HCT116 (cell line): ENCODE measurements around the gene SZRD1. TPM values are rescaled to one million over a fixed set of nuclear protein-coding genes. Genes with fewer than 3 reads are reported as not detected.

ENCODE experiments used
- ATAC-seq: fragments of 200-7000 bp; cut with Tn5 transposase; 2 replicates; pipeline ENCODE4 v1.9.1; 2020; ENCODE audit warnings: mild to moderate bottlenecking, moderate library complexity
- BruUV-seq: library from RNA; stranded (reverse); fragments of 400-500 nt; replicated peaks from 2 replicates; lab custom pipeline; 2021; lab: Mats Ljungman, UMichigan
- CTCF ChIA-PET: fragments of 300-600 bp; sonication (Branson Sonifier 250); formaldehyde crosslinking; loops from one replicate; lab custom pipeline; 2021; ENCODE audit warnings: antibody characterized with exemption; lab: Charles Lee
- POLR2A ChIA-PET: fragments of 300-600, 350-600 bp; sonication (Branson Sonifier 250); formaldehyde crosslinking; loops from one replicate; lab custom pipeline; 2021; ENCODE audit warnings: antibody characterized with exemption; lab: Charles Lee
- RAD21 ChIA-PET, 2 experiments: fragments of 300-600 bp; sonication (Branson Sonifier 250); formaldehyde crosslinking; loops; one replicate each; lab custom pipeline; 2023; ENCODE audit warnings: low total read pairs in 2 of 2; ENCODE audit not compliant: uncharacterized antibody in 2 of 2, unreplicated experiment in 2 of 2, low non-redundant PET in 1 of 2; lab: Charles Lee
- DNase-seq: peaks from one replicate; pipeline ENCODE4 v3.0.0-alpha.2; 2010; ENCODE audit warnings: low read depth, low spot score
- H2AFZ ChIP-seq: fragments of 200-600 bp; shearing (Covaris generic), sonication (generic); 2 replicates; pipeline ENCODE4 v1.6.1; 2017; ENCODE audit warnings: low read depth, mixed run types, mixed read lengths, antibody characterized with exemption, low read length; ENCODE audit not compliant: poor library complexity, severe bottlenecking
- H3K27ac ChIP-seq: 2 replicates; pipeline ENCODE4 v1.5.1; 2012; ENCODE audit warnings: low read depth, low read length
- H3K27me3 ChIP-seq: fragments of 200-600 bp; sonication (generic); 2 replicates; pipeline ENCODE4 v1.6.1; 2016; ENCODE audit warnings: mixed run types, low read length, mixed read lengths; ENCODE audit not compliant: insufficient read depth
- H3K36me3 ChIP-seq, 2 experiments: fragments of 200-500 bp in 1 of 2; fragments of 200-600 bp in 1 of 2; sonication (Bioruptor generic) in 1 of 2; sonication (generic) in 1 of 2; 2 replicates each; pipeline versions ENCODE4 v1.5.1 to v1.6.1; 2014 to 2016; ENCODE audit warnings: low read length in 2 of 2, inconsistent platforms in 1 of 2, mixed read lengths in 1 of 2, mixed run types in 1 of 2; ENCODE audit not compliant: insufficient read depth in 2 of 2, control insufficient read depth in 1 of 2
- H3K4me1 ChIP-seq, 2 experiments: fragments of 200-600 bp in 1 of 2; sonication (generic) in 1 of 2; 2 replicates each; pipeline versions ENCODE4 v1.5.1 to v1.6.1; 2012 to 2017; ENCODE audit warnings: low read length in 2 of 2, inconsistent platforms in 1 of 2, mild to moderate bottlenecking in 1 of 2, mixed read lengths in 1 of 2, mixed run types in 1 of 2, moderate library complexity in 1 of 2; ENCODE audit not compliant: insufficient read depth in 2 of 2, control insufficient read depth in 1 of 2
- H3K4me2 ChIP-seq: fragments of 200-600 bp; sonication (generic); 2 replicates; pipeline ENCODE4 v1.6.1; 2017; ENCODE audit warnings: mixed run types, low read length, mixed read lengths
- H3K4me3 ChIP-seq, 2 experiments: fragments of 200-600 bp in 1 of 2; sonication (generic) in 1 of 2; replicated peaks in 1 of 2; 2 replicates each; pipeline ENCODE4 v1.5.1; 2011 to 2016; ENCODE audit warnings: low read length in 2 of 2, control low read depth in 1 of 2, low read depth in 1 of 2, mild to moderate bottlenecking in 1 of 2, mixed read lengths in 1 of 2, mixed run types in 1 of 2
- H3K79me2 ChIP-seq: fragments of 200-600 bp; sonication (generic); 2 replicates; pipeline ENCODE4 v1.6.1; 2017; ENCODE audit warnings: mild to moderate bottlenecking, mixed run types, low read length, moderate library complexity, mixed read lengths; ENCODE audit not compliant: insufficient read depth
- H3K9ac ChIP-seq: fragments of 200-600 bp; sonication (generic); 2 replicates; pipeline ENCODE4 v1.6.1; 2016; ENCODE audit warnings: low read length, mixed read lengths
- H3K9me2 ChIP-seq: fragments of 200-600 bp; sonication (generic), shearing (Covaris generic); 2 replicates; pipeline ENCODE4 v1.6.1; 2017; ENCODE audit warnings: mixed run types, mild to moderate bottlenecking, moderate library complexity; ENCODE audit not compliant: insufficient read depth
- H3K9me3 ChIP-seq, 2 experiments: fragments of 200-500 bp in 1 of 2; fragments of 200-600 bp in 1 of 2; sonication (Bioruptor generic) in 1 of 2; sonication (generic) in 1 of 2; 2 replicates each; pipeline ENCODE4 v1.6.1; 2014 to 2017; ENCODE audit warnings: low read length in 2 of 2, mixed read lengths in 2 of 2, inconsistent platforms in 1 of 2, low read depth in 1 of 2, mild to moderate bottlenecking in 1 of 2, mixed run types in 1 of 2, moderate library complexity in 1 of 2; ENCODE audit not compliant: control insufficient read depth in 1 of 2, insufficient read depth in 1 of 2
- H4K20me1 ChIP-seq: fragments of 200-600 bp; sonication (generic), shearing (Covaris generic); 2 replicates; pipeline ENCODE4 v1.6.1; 2017; ENCODE audit warnings: mixed run types, mild to moderate bottlenecking, moderate library complexity; ENCODE audit not compliant: insufficient read depth
- SIN3A ChIP-seq: IDR thresholded peaks from 2 replicates; pipeline ENCODE4 v1.6.1; 2012; ENCODE audit warnings: low read depth
- SRF ChIP-seq: IDR thresholded peaks from 2 replicates; pipeline ENCODE4 v1.6.1; 2012; ENCODE audit warnings: low read depth
- TCF7L2 ChIP-seq: IDR thresholded peaks from 2 replicates; pipeline ENCODE4 v1.7.0; 2011; ENCODE audit warnings: borderline replicate concordance, inconsistent platforms; ENCODE audit not compliant: insufficient read depth, insufficient read length; ENCODE audit errors: extremely low read depth
- intact Hi-C: fragments of 100-400 bp; cut with micrococcal nuclease; formaldehyde crosslinking; loops from 2 replicates; pipeline ENCODE4 v1.10.0; 2022
- total RNA-seq: library from RNA; stranded (reverse); gene quantifications from one replicate; pipeline ENCODE4 v1.2.1, GENCODE V29; 2021; ENCODE audit not compliant: unreplicated experiment
- TF ChIP-seq, protein P1 (sequence below): IDR thresholded peaks from 2 replicates; pipeline ENCODE4 v1.6.1; 2011; ENCODE audit warnings: mild to moderate bottlenecking, low read length, moderate library complexity; ENCODE audit not compliant: insufficient replicate concordance; ENCODE audit errors: extremely low read depth

Gene SZRD1
- total RNA-seq, 1 experiment from 2014 or later, result 141 TPM

DNA sequence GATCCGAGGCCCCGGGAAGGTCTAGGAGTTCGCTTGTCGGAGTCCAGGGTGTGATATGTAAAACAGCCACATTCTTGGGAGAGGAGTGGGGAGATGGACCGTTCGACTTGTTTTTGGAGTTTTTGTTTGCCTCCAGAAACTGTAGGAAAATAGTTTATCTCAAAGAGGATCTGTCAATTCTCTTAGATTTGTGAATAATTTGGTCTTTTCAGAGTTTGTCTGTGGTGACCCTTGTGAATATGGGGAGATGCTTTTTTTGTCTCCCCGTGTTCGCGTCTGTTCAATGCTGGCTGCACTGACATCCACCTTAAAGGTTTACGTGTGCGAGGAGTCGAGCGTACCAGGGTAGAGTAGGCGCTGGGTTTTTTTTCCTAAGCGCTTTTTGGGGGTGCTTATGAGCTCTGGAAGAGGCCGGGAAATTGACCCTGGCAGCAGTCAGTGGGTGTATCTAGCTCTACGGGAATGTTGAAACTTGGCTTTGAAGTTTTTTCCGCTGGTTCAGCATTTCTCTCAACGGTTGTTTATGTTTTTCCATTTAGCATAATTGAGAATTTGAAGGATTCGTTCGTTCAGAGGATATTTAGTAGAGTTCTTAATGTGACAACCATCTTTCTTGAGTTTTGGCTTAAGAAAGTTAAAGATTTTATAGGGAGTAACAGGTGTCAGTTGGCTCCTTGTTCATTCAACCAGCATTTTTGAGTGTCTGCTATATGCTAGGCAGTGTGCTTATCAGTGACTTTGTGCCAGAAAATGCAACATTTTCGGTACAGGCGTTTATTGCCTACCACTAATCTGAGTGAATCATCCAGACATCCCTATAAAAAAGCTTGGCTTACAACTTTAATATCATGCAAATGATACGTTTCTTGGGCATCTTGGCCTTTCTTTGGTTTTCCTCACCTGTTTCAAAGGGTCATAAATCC lies 1.2 kb downstream of the SZRD1 start:
- no TSS peak for BruUV-seq

More for the DNA sequence above, 1.2 kb downstream of the SZRD1 start:
- H3K9me2 ChIP-seq, result no peaks in the 10 kb centered on the region
- peak overlapping the region; percentile 87 for H3K4me2 ChIP-seq
- no peaks in the 10 kb centered on the region for H3K27me3 ChIP-seq
- ATAC-seq, result peak; percentile 27; the same call in 1 of the 2 replicates
- TF ChIP-seq SRF (no peak), TCF7L2 (peak; percentile 28), SIN3A (no peak)
- TF ChIP-seq, protein P1, sequence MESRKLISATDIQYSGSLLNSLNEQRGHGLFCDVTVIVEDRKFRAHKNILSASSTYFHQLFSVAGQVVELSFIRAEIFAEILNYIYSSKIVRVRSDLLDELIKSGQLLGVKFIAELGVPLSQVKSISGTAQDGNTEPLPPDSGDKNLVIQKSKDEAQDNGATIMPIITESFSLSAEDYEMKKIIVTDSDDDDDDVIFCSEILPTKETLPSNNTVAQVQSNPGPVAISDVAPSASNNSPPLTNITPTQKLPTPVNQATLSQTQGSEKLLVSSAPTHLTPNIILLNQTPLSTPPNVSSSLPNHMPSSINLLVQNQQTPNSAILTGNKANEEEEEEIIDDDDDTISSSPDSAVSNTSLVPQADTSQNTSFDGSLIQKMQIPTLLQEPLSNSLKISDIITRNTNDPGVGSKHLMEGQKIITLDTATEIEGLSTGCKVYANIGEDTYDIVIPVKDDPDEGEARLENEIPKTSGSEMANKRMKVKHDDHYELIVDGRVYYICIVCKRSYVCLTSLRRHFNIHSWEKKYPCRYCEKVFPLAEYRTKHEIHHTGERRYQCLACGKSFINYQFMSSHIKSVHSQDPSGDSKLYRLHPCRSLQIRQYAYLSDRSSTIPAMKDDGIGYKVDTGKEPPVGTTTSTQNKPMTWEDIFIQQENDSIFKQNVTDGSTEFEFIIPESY, result no peak
- peaks cover 9% of the 10 kb centered on the region; the same call in 1 of the 2 replicates for H4K20me1 ChIP-seq
- intact Hi-C loops, result loop anchor here (1.0 kb wide), 1 partner anchor 162 kb away; no protein-coding TSS in a partner anchor
- peak overlapping the region; percentile 99 for H3K9ac ChIP-seq
- no peaks in the 10 kb centered on the region for H3K36me3 ChIP-seq
- ChIA-PET RAD21 (no interaction called here), CTCF (interaction anchor here (1.3 kb wide), 1 partner anchor 252 kb away, joined by 4 read pairs; no protein-coding TSS in a partner anchor), POLR2A (interaction anchor here (1.6 kb wide), 1 partner anchor 20 kb away, joined by 4 read pairs; no protein-coding TSS in a partner anchor)
- peak overlapping the region; percentile 92 for H3K27ac ChIP-seq
- H3K9me3 ChIP-seq, result no peaks in the 10 kb centered on the region
- H3K4me3 ChIP-seq, result peak overlapping the region; percentile 61 to 96
- H3K79me2 ChIP-seq, result peaks cover 58% of the 10 kb centered on the region
- no peak overlapping the region for H2AFZ ChIP-seq
- peaks cover 4 to 35% of the 10 kb centered on the region in 2 experiments; a peak in 3 of 4 replicates for H3K4me1 ChIP-seq
- no peak for DNase-seq
